Measurements from ENCODE around the gene METTL25B. TPM values are rescaled to one million over a fixed set of nuclear protein-coding genes. Genes with fewer than 3 reads are reported as not detected.

Gene METTL25B
- total and polyA plus RNA-seq, 2 experiments from 2014 or later = 18.3 to 21.1 TPM

DNA sequence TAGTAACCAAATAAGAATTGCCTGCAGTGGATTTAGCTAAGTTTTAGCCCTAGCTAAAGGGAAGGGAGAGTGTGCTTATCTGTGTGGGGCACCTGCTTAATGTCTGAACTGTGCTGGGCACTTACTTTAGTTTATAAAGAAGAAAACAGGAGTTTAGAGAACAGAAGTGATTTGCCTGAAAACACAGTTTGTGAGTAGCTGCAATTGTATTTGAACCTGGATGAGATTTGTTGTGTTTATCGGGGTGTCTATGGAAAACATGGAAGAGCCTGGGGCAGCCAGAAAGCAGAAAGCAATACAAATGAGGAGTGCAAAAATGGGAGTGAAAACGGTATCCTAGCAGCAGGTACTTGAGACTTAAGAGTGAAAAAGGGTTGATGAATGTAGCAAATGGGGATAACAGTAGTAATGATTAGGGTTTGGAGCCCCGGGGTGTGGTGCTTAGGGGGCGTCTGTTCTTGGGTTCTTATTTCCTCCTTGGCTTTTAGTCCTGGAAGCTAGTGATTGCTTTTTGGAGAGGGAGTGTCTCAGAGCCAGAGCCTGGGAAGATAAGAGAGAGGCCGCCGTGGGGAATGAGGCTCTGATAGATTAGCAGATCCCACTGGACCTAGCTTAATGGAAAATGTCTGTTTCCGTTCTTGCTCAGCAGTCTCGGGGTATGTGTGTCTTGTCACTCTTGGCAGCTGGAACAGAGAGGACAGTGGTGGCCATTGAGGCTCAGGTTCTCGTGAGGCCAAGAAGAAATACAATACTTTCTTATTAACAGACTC, 44.6 kb downstream of the METTL25B start (continued):
- TF ChIP-seq, protein P1, sequence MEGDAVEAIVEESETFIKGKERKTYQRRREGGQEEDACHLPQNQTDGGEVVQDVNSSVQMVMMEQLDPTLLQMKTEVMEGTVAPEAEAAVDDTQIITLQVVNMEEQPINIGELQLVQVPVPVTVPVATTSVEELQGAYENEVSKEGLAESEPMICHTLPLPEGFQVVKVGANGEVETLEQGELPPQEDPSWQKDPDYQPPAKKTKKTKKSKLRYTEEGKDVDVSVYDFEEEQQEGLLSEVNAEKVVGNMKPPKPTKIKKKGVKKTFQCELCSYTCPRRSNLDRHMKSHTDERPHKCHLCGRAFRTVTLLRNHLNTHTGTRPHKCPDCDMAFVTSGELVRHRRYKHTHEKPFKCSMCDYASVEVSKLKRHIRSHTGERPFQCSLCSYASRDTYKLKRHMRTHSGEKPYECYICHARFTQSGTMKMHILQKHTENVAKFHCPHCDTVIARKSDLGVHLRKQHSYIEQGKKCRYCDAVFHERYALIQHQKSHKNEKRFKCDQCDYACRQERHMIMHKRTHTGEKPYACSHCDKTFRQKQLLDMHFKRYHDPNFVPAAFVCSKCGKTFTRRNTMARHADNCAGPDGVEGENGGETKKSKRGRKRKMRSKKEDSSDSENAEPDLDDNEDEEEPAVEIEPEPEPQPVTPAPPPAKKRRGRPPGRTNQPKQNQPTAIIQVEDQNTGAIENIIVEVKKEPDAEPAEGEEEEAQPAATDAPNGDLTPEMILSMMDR (conservative IDR thresholded peaks at IDR 0.05; ENCODE audit: low read depth in 2 of 2) = no peak
- no peak for TF ChIP-seq STAT1 (IDR thresholded peaks at IDR 0.05; ENCODE audit: unreplicated experiment)

DNA sequence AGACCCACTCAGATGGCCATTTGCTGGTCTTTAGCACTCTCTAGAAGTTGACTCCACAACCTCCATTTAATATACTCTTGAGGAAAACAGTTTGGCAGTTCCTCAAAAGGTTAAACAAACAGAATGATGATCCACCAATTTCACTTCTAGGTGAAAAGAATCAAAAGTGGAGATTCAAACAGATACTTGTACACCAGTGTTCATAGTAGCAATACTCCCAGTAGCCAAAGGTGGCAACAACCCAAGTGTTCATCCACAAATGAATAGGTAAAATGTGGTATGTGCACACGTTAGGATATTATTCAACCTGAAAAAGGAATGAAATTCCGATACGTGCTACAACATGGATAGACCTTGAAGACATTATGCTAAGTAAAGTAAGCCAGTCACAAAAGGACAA, 45.3 kb downstream of the METTL25B start:
- no peak for DNase-seq (ENCODE audit: low spot score)
- TF ChIP-seq, protein P1 (conservative IDR thresholded peaks at IDR 0.05; ENCODE audit: low read depth in 2 of 2) = 0 out of 4 replicates have a peak, but pooled peaks of 1 of the 2 experiments have one; percentile 20
- TF ChIP-seq ZNF331 (CRISPR knock-in tag; IDR thresholded peaks at IDR 0.05; ENCODE audit: low read depth) = no peak
- no peak for TF ChIP-seq STAT1 (IDR thresholded peaks at IDR 0.05; ENCODE audit: unreplicated experiment)
- no peak for TF ChIP-seq ZNF114 (CRISPR knock-in tag; IDR thresholded peaks at IDR 0.05)
- no peak for TF ChIP-seq POLR2AphosphoS5 (IDR thresholded peaks at IDR 0.05; ENCODE audit: low read depth)
- TF ChIP-seq EZH2 (IDR thresholded peaks at IDR 0.05; ENCODE audit: low read depth, unreplicated experiment) = no peak
- no peak for TF ChIP-seq EZH2phosphoT487 (IDR thresholded peaks at IDR 0.05; ENCODE audit: unreplicated experiment)
- ATAC-seq = no peak
- Mint-ChIP-seq H3K9me3 (no peaks in the 10 kb centered on the region), H3K27ac (no peak overlapping the region), H3K4me1 (peaks cover 28% of the 10 kb centered on the region), H3K27me3 (ENCODE audit: insufficient read depth, low read depth, poor library complexity) (peaks cover 11% of the 10 kb centered on the region), H3K36me3 (ENCODE audit: low read depth) (peaks cover 40% of the 10 kb centered on the region), H3K4me3 (no peak overlapping the region)
- Histone ChIP-seq H3K4me1 (ENCODE audit: insufficient read depth) (peaks cover 22% of the 10 kb centered on the region), H3K4me3 (no peak overlapping the region), H3K27ac (ENCODE audit: low read depth) (no peak overlapping the region), H4K20me1 (replicated peaks; ENCODE audit: insufficient read depth) (peaks cover 83% of the 10 kb centered on the region), H3K79me2 (replicated peaks; ENCODE audit: insufficient read depth) (peaks cover 100% of the 10 kb centered on the region), H3K4me2 (no peak overlapping the region), H2AFZ (no peak overlapping the region), H3K9me2 (ENCODE audit: insufficient read depth) (no peaks in the 10 kb centered on the region), H3K27me3 (ENCODE audit: insufficient read depth) (no peaks in the 10 kb centered on the region), H3K36me3 (ENCODE audit: insufficient read depth) (peaks cover 7% of the 10 kb centered on the region), H3F3A (replicated peaks; ENCODE audit: low read depth) (peaks cover 13% of the 10 kb centered on the region)

DNA sequence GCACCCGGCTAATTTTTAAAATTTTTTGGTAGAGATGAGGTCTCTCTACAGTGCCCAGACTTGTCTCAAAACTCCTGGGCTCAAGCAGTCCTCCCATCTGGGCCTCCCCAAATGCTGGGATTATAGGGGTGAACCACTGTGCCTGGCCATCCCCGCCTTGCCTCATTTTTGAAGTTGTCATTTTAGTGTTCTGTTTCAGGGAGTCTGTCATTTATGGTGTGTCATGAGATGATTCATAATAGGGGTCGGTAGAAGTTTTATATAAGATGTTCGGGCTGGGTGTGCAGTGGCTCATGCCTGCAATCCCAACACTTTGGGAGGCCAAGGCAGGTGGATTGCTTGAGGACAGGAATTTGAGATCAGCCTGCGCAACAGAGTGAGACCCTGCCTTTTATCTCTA, 47.5 kb downstream of the METTL25B start:
- Histone ChIP-seq H3K36me3 (ENCODE audit: insufficient read depth) (no peaks in the 10 kb centered on the region; the same call in 1 of the 2 replicates), H3F3A (replicated peaks; ENCODE audit: low read depth) (peaks cover 10% of the 10 kb centered on the region), H3K4me2 (no peak overlapping the region), H2AFZ (no peak overlapping the region), H3K4me1 (ENCODE audit: insufficient read depth) (peaks cover 1% of the 10 kb centered on the region), H3K27me3 (ENCODE audit: insufficient read depth) (no peaks in the 10 kb centered on the region), H4K20me1 (replicated peaks; ENCODE audit: insufficient read depth) (peaks cover 70% of the 10 kb centered on the region), H3K9me2 (ENCODE audit: insufficient read depth) (no peaks in the 10 kb centered on the region), H3K27ac (ENCODE audit: low read depth) (0 out of 2 replicates have a peak overlapping the region, but pooled peaks have one; percentile 59), H3K4me3 (no peak overlapping the region), H3K79me2 (replicated peaks; ENCODE audit: insufficient read depth) (peaks cover 99% of the 10 kb centered on the region)
- DNase-seq (ENCODE audit: low spot score) = no peak
- peaks cover 7% of the 10 kb centered on the region for H3K27me3 Mint-ChIP-seq (ENCODE audit: insufficient read depth, low read depth, poor library complexity)
- H3K9me3 Mint-ChIP-seq = no peaks in the 10 kb centered on the region
- H3K4me3 Mint-ChIP-seq = no peak overlapping the region
- no peak overlapping the region for H3K27ac Mint-ChIP-seq
- peaks cover 22% of the 10 kb centered on the region for H3K36me3 Mint-ChIP-seq (ENCODE audit: low read depth)
- no peak for ATAC-seq
- H3K4me1 Mint-ChIP-seq = peaks cover 10% of the 10 kb centered on the region
- TF ChIP-seq STAT1 (IDR thresholded peaks at IDR 0.05; ENCODE audit: unreplicated experiment) = no peak
- TF ChIP-seq POLR2AphosphoS5 (IDR thresholded peaks at IDR 0.05; ENCODE audit: low read depth) = no peak
- no peak for TF ChIP-seq ZNF114 (CRISPR knock-in tag; IDR thresholded peaks at IDR 0.05)
- no peak for TF ChIP-seq JUNB (IDR thresholded peaks at IDR 0.05; ENCODE audit: unreplicated experiment)
- no peak for TF ChIP-seq ETS1 (IDR thresholded peaks at IDR 0.05)
- no peak for TF ChIP-seq CREB1 (CRISPR knock-in tag; IDR thresholded peaks at IDR 0.05; ENCODE audit: low read depth)
- TF ChIP-seq, protein P1 (conservative IDR thresholded peaks at IDR 0.05; ENCODE audit: low read depth in 2 of 2) = no peak

Measured in GM23338 (cell line).